Measurements from ENCODE around the gene CCDC57.
"Not testable (repeated sequence)": the region's sequence is repeated elsewhere in the genome, so short reads cannot be mapped to it uniquely, and the experiment has no call there.

The CCDC57 gene

GRCh38 chr17:82202981-82203380, 9.7 kb downstream of the CCDC57 start:
- H3K9ac ChIP-seq (ENCODE audit: low read length): no peak overlapping the region
- H3K27ac ChIP-seq (ENCODE audit: low read length): no peak overlapping the region
- H3K27me3 ChIP-seq (ENCODE audit: control insufficient read depth, insufficient read depth, low read length): no peaks in the 10 kb centered on the region
- peaks cover 4% of the 10 kb centered on the region for H3K4me1 ChIP-seq (ENCODE audit: control insufficient read depth, low read depth, low read length)
- H3K4me3 ChIP-seq (ENCODE audit: low read length): no peak overlapping the region
- H3K9me3 ChIP-seq (ENCODE audit: control insufficient read depth, low read depth, low read length): no peaks in the 10 kb centered on the region
- H3K36me3 ChIP-seq (ENCODE audit: control insufficient read depth, low read depth, low read length): no peaks in the 10 kb centered on the region

DNA sequence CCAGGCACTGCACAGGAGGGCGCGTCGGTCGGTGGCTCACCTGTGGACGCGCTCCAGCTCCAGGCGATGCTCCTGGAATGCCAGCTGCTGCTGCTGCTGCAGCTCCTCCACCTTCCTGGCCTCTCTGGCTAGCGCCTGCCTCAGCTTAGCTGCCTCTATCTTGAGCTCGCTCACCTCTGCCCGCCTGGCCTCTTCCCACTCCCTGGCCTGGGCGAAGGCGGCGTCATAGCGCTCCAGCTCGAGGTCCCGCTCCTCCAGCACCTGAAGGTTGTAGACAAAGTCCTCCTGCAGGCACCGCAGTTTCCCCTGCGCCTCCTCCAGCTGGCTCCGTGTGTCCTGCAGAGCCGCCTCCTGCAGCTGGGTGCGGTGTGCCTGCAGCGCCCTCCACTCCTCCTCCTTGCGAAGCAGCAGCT, 11.1 kb downstream of the CCDC57 start:
- no peak overlapping the region for H3K27ac ChIP-seq (ENCODE audit: low read length)
- peaks cover 4% of the 10 kb centered on the region for H3K4me1 ChIP-seq (ENCODE audit: control insufficient read depth, low read depth, low read length)
- H3K9ac ChIP-seq (ENCODE audit: low read length): no peak overlapping the region

DNA sequence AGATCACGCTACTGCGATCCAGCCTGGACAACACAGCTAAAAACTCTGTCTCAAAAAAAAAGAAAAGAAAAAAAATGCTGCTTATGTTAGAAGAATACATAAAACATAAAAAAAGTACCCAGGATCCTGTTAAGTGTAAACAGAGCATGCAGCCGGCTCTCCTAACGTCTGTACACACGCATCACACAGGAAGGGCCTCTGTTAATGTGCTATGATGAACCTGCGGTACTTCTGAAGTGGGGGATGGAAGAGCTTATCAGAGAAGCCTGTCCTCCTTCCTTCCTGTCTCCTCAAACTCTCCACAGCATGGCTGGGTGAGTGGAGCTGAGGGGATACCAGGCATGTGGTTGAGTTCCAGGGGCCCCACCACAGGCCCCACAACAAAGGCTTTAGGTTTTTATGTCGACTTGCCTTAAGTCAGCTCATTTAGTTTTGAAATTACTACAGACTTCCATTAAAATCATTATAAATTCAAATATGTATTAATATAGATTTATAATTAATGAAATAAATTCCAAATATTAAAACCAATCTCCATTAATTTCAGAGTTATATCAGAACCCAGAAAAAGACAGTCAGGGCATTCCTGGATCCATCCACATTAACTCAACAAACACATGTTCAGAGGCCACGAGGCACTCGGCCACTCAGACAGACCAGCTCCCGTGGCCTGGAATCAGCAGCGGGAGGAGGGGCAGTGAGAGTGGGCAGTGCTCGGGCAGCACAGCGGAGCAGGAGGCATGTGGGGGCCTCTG, 11.7 kb downstream of the CCDC57 start:
- no peak overlapping the region for H3K4me3 ChIP-seq (ENCODE audit: low read length)
- H3K36me3 ChIP-seq (ENCODE audit: control insufficient read depth, low read depth, low read length): no peaks in the 10 kb centered on the region
- H3K9ac ChIP-seq (ENCODE audit: low read length): no peak overlapping the region
- H3K27me3 ChIP-seq (ENCODE audit: control insufficient read depth, insufficient read depth, low read length): no peaks in the 10 kb centered on the region
- no peaks in the 10 kb centered on the region for H3K4me1 ChIP-seq (ENCODE audit: control insufficient read depth, low read depth, low read length)
- no peaks in the 10 kb centered on the region for H3K9me3 ChIP-seq (ENCODE audit: control insufficient read depth, low read depth, low read length)
- H3K27ac ChIP-seq (ENCODE audit: low read length): no peak overlapping the region

More for the DNA sequence above, 11.1 kb downstream of the CCDC57 start:
- Histone ChIP-seq H3K27me3 (ENCODE audit: control insufficient read depth, insufficient read depth, low read length) (no peaks in the 10 kb centered on the region), H3K9me3 (ENCODE audit: control insufficient read depth, low read depth, low read length) (no peaks in the 10 kb centered on the region), H3K4me3 (ENCODE audit: low read length) (no peak overlapping the region), H3K36me3 (ENCODE audit: control insufficient read depth, low read depth, low read length) (no peaks in the 10 kb centered on the region)

GRCh38 chr17:82200135-82200534, 12.5 kb downstream of the CCDC57 start:
- H3K9ac ChIP-seq (ENCODE audit: low read length): no peak overlapping the region

DNA sequence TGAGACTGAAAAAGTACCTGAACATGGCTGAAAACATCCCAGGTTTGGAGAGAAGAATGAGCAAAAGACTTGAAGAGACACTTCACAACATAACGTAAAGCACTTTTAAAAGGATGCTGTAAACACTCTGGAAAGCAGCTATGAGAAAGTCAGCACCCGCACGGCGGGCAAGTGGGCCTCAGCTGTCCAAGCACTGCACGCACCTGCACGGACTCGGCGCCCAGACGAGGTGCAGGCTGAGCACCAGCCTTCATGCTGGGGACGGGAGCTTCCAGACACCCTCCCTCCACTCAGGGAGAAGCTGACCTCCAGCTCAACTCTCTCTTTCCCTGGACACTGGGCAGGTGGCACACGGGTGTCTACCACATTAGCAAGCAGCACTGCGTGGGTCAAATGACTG, 13.1 kb downstream of the CCDC57 start:
- Histone ChIP-seq H3K9ac (ENCODE audit: low read length) (no peak overlapping the region), H3K9me3 (ENCODE audit: control insufficient read depth, low read depth, low read length) (no peaks in the 10 kb centered on the region), H3K4me1 (ENCODE audit: control insufficient read depth, low read depth, low read length) (no peaks in the 10 kb centered on the region), H3K36me3 (ENCODE audit: control insufficient read depth, low read depth, low read length) (no peaks in the 10 kb centered on the region), H3K27me3 (ENCODE audit: control insufficient read depth, insufficient read depth, low read length) (no peaks in the 10 kb centered on the region), H3K27ac (ENCODE audit: low read length) (no peak overlapping the region), H3K4me3 (ENCODE audit: low read length) (no peak overlapping the region)

More at GRCh38 chr17:82200135-82200534, 12.5 kb downstream of the CCDC57 start:
- no peaks in the 10 kb centered on the region for H3K27me3 ChIP-seq (ENCODE audit: control insufficient read depth, insufficient read depth, low read length)
- H3K4me3 ChIP-seq (ENCODE audit: low read length): no peak overlapping the region
- H3K27ac ChIP-seq (ENCODE audit: low read length): no peak overlapping the region
- no peaks in the 10 kb centered on the region for H3K4me1 ChIP-seq (ENCODE audit: control insufficient read depth, low read depth, low read length)
- H3K9me3 ChIP-seq (ENCODE audit: control insufficient read depth, low read depth, low read length): no peaks in the 10 kb centered on the region
- no peaks in the 10 kb centered on the region for H3K36me3 ChIP-seq (ENCODE audit: control insufficient read depth, low read depth, low read length)

GRCh38 chr17:82198092-82198491, 14.6 kb downstream of the CCDC57 start:
- Histone ChIP-seq H3K4me3 (ENCODE audit: low read length) (no peak overlapping the region), H3K9ac (ENCODE audit: low read length) (no peak overlapping the region), H3K9me3 (ENCODE audit: control insufficient read depth, low read depth, low read length) (no peaks in the 10 kb centered on the region), H3K27me3 (ENCODE audit: control insufficient read depth, insufficient read depth, low read length) (no peaks in the 10 kb centered on the region), H3K36me3 (ENCODE audit: control insufficient read depth, low read depth, low read length) (peaks cover under 1% of the 10 kb centered on the region), H3K27ac (ENCODE audit: low read length) (no peak overlapping the region), H3K4me1 (ENCODE audit: control insufficient read depth, low read depth, low read length) (no peaks in the 10 kb centered on the region)

DNA sequence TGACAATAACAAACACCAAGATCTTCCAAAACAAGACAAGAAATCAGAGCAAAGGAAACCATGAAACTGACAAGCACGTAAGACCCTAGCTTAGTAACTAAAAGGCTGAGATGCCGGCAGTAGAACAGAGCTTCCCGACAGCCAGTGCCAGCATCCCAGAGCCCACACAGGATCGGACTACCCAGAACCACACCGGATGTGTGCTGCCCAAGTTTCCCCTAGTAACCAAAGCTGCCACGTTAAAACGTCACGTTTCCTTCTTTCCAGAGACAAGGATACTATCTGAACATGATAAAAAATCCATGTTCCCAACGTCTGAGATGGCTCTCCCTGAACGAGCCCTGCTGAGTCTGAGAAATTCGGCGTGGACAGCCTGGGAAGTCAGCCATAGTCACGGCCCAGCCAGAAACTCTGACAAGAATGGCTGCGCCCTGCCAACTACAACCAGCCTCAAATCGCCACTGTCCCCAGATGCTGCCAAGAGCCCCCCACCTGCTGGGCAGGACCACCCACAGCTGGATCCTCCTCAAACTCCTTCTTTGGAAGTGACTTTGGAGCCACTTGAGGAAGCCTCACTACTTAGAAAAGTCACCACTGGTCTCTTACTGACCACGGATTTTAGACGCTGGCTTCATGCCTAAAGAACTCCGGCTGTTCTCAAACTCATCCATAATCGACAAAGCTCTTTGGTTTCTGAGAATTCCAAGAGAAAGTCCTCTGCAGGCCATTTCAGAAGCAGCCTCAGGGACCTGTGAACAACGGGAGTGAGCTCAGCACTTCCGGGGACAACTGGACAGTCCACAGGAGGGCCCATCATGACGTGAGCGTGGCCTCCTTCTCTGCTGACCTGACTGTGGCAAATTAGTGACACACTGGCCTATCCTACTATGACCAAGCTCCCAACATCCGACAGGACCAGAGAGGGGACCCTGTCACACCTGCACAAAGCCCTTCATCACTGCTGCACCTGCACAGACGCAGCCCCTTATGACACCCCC, 16.7 kb downstream of the CCDC57 start:
- Histone ChIP-seq H3K36me3 (ENCODE audit: control insufficient read depth, low read depth, low read length) (peaks cover 5% of the 10 kb centered on the region), H3K9ac (ENCODE audit: low read length) (no peak overlapping the region)

DNA sequence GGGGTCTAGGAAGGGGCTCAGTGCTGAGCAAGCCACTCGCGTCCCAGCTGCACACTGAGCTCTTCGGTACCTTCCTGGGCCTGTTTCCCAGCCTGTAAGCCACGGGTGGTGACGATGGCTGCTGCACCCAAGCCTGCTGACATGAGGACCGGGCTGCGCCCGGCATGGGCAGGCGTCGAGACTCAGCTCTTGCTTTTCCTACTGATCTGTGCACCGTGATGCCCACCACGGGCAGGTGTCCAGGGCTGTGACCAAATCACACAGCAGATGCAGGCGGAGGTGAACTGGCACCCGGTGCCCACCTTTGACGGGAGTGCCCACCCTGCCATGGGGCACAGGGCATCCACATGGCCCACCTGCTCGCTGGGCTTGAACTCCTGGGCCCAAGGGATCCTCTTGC, 17.9 kb downstream of the CCDC57 start:
- H3K9me3 ChIP-seq (ENCODE audit: control insufficient read depth, low read depth, low read length): no peaks in the 10 kb centered on the region
- H3K4me1 ChIP-seq (ENCODE audit: control insufficient read depth, low read depth, low read length): no peaks in the 10 kb centered on the region
- peaks cover 5% of the 10 kb centered on the region for H3K36me3 ChIP-seq (ENCODE audit: control insufficient read depth, low read depth, low read length)
- H3K27ac ChIP-seq (ENCODE audit: low read length): no peak overlapping the region
- no peak overlapping the region for H3K4me3 ChIP-seq (ENCODE audit: low read length)
- H3K9ac ChIP-seq (ENCODE audit: low read length): no peak overlapping the region
- H3K27me3 ChIP-seq (ENCODE audit: control insufficient read depth, insufficient read depth, low read length): no peaks in the 10 kb centered on the region

More for the DNA sequence above, 16.7 kb downstream of the CCDC57 start:
- no peak overlapping the region for H3K27ac ChIP-seq (ENCODE audit: low read length)
- H3K4me1 ChIP-seq (ENCODE audit: control insufficient read depth, low read depth, low read length): no peaks in the 10 kb centered on the region
- H3K4me3 ChIP-seq (ENCODE audit: low read length): no peak overlapping the region
- no peaks in the 10 kb centered on the region for H3K9me3 ChIP-seq (ENCODE audit: control insufficient read depth, low read depth, low read length)
- H3K27me3 ChIP-seq (ENCODE audit: control insufficient read depth, insufficient read depth, low read length): no peaks in the 10 kb centered on the region

- no peak overlapping the region for H3K9ac ChIP-seq (ENCODE audit: low read length)
- peaks cover 5% of the 10 kb centered on the region for H3K36me3 ChIP-seq (ENCODE audit: control insufficient read depth, low read depth, low read length)
- H3K9me3 ChIP-seq (ENCODE audit: control insufficient read depth, low read depth, low read length): no peaks in the 10 kb centered on the region
- no peak overlapping the region for H3K27ac ChIP-seq (ENCODE audit: low read length)
- H3K4me1 ChIP-seq (ENCODE audit: control insufficient read depth, low read depth, low read length): no peaks in the 10 kb centered on the region
- H3K27me3 ChIP-seq (ENCODE audit: control insufficient read depth, insufficient read depth, low read length): no peaks in the 10 kb centered on the region
- H3K4me3 ChIP-seq (ENCODE audit: low read length): no peak overlapping the region
Observed at GRCh38 chr17:82193520-82194220, 19.0 kb downstream of the CCDC57 start.

- H3K4me3 ChIP-seq (ENCODE audit: low read length); H3K27ac ChIP-seq (ENCODE audit: low read length); H3K36me3 ChIP-seq (ENCODE audit: control insufficient read depth, low read depth, low read length); H3K27me3 ChIP-seq (ENCODE audit: control insufficient read depth, insufficient read depth, low read length); H3K9me3 ChIP-seq (ENCODE audit: control insufficient read depth, low read depth, low read length); H3K9ac ChIP-seq (ENCODE audit: low read length); H3K4me1 ChIP-seq (ENCODE audit: control insufficient read depth, low read depth, low read length): not testable (repeated sequence)
Observed at GRCh38 chr17:82193050-82193449, 19.6 kb downstream of the CCDC57 start.

All from iPS-18a (cell line).